ENCODE data around the gene SHROOM3. TPM values are rescaled to one million over a fixed set of nuclear protein-coding genes. Genes with fewer than 3 reads are reported as not detected.

The SHROOM3 gene
- total RNA-seq, 1 donor from 2014 or later, result 8.0 TPM

DNA sequence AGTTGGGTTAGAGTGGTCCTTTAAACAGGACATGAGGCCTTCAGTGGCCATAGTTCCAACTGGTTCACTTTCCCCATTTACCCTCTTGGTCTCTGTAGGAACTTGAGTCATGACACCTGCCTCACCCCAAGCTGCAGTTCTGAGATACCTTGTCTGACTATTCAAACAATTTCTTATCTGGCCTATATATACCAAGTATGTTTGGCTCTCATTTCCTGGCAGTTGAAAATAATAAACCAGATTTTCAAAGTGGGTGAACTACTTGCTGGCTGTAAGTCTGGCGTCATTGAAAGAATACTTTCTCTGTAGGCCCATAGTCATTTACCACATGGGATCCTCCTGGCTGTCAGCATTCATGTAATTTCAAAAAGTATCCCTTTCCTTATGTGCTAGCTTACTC lies 228.8 kb downstream of the SHROOM3 start:
- DNase-seq, result no peak

DNA sequence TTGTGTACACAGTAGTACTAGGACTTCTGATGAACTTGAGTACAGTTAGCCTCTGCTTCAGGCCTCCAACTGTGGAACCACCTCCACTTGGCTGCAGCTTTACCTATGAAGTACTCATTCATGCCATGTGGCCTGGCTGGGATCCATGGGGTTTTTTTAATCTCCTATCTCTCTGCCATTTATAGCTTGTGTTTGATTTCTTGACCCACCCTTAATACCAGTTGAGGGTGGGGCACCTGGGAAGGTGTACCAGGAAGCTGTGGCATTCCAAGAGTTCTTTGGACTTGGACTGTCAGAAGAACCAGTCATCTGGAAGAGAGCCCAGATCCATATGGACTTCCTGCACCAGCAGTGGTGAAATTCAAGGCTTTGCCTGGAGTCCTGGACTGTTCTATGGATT lies 230.1 kb downstream of the SHROOM3 start:
- no peak for DNase-seq

DNA sequence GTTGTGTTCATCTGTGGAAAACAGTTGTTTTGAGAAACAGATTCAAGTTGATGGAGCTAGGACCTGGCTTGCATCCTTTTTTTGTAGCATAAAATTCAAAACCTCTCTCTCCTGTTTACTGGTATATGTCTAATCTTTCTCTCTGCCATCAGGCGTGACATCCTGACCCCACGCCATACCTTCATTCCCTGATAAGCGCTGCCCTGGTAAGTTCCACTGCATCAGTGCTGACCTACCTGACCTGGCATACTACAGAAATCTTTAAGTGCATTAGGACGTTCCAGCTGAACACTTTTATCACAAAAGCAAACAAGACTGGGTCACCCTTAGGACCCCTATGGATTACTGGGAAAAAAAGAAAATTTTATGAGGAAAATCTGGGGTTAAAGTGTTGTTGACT lies 230.7 kb downstream of the SHROOM3 start:
- no peak for DNase-seq

DNA sequence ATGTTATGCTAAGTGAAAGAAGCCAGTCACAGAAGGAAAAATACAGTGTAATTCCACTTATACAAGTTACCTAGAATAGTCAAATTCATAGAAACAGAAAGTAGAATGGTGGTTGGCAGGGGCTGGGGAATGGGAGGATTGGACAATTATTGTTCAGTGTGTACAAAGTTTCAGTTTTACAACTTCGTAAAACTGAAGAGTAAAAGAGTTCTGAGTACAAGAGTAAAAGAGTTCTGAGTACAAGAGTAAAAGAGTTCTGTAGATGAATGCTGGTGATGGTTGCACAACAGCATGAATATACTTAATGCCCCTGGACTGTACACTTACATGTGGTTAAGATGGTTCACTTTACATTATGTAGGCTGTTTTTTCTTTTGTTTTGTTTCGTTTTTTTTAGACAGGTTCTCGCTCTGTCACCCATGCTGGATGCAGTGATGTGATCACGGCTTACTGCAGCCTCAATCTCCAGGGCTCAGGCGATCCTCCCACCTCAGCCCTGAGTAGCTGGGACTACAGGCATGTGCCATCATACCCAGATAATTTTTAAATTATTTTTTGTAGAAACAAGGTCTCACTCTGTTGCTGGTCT lies 232.0 kb downstream of the SHROOM3 start:
- no peak for DNase-seq

DNA sequence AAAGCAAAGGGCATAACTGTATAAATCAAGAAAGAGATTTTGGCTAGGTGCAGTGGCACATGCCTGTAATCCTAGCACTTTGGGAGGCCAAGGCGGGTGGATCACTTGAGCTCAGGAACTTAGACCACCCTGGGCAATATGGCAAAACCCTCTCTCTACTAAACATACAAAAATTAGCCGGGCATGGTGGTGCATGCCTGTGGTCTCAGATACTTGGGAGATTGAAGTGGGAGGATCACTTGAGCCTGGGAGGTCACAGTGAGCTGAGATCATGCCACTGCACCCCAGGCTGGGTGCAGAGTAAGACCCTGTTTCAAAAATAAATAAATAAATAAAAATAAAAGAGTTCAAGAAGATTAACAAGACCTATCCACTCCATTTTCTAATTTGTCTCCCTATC lies 235.6 kb downstream of the SHROOM3 start:
- no peak for DNase-seq

DNA sequence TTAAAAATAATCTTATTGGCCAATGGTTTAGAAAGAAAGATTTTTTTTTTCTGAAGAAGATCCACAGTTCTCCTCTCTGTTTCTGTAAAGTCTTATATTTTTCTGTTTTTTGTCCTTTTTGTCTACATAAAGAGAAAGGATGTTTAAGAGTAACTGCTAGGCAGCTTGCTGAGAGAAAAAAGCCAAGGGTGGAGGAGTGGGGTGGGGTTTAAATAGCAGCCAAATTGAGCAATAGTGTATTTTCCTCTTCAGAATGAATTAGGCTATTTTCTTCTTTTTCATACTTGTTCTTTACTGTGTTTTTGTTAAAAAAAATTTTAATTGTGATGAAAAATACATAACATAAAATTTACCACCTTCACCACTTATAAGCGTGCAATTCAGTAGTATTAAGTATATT lies 238.3 kb downstream of the SHROOM3 start:
- DNase-seq, result no peak

DNA sequence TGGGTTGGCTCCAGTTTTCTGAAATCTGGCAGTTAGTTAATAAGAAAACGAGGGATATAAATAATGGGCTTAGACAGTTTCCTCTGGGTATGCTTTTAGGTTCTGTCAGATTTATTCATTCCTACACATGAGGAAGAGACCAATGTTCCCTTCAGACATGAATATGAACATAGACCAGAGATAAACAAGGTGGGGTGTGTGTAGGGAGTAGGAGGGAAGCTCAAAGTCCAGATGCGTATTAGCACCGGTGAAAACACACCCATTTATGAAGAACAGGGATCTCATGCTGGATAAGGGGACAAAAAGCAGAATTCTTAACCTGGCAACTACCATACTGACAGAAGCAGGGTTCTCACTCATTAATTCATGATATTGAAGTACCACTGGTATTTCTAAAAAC lies 240.0 kb downstream of the SHROOM3 start:
- DNase-seq, result no peak

DNA sequence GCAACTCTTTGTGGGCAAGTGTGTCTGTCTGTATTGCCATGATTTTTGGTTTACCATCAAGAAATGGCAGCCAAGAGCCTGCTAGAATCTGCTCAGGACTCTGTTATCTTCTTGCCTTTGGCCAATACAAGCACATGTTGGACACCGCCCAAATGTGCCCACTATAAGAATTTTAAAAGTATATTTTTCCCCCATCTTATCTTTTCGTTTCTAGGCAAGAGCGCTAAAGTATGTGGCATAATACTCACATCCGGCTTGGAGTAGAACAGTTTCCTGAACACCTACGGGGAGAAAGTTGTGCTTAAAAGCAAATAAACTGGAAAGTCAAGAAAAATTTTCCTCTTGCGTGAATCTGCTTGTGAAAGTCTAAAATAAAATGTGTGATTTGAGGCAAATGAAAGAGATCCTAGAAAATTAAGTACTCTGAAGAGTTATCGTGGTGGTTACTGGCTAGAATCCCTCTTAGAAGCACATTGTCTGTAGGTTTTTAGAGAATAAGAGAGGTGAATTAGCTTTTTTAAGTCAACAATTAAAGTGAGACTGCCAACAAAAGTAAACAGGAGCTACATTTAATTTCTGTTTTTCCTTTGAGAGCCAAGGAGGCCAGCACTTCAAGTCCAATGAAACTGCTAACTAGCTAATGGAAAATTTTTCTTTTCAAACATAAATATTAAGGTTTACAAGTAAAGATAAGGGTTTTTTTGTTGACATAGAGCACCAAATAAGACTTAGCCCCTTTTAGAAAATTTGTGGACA lies 242.7 kb downstream of the SHROOM3 start:
- no peak for DNase-seq

DNA sequence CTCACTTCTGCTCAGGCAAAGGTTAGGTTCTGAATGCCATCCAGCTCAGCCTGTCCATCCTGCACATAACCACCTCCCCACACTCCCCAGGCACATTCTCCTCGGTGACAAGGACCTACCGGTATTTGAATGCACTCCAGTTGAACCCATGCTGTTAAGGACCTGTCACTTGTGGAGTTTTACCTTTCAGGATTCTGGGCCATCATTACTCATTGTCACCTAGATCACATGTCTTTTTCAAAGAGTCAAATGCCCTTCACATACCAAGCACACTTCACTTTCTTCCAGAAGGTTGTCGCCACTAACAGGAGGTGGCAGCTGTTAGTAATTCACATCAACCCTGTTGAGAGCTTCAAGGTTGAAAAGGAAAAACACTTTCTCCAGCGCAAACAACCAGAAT lies 244.7 kb downstream of the SHROOM3 start:
- DNase-seq, result no peak

DNA sequence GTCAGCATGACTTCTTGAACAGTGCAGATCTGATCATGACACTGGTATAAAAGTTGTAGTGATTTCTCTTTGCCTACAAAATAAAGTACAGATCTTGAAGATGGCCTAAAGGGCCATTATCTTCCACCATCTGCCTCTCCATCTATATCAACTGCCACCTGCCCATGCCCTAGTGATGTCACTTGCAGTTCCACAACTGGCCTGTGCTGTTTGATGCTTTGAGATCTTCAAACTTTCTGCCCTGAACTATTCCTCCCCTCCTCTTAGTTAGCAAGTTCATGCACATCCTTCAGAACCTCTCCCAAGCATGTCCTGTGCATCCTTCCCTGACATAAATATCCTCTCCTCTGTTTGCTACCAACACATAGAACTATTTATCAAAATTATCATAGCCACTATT lies 245.9 kb downstream of the SHROOM3 start:
- DNase-seq, result no peak

DNA sequence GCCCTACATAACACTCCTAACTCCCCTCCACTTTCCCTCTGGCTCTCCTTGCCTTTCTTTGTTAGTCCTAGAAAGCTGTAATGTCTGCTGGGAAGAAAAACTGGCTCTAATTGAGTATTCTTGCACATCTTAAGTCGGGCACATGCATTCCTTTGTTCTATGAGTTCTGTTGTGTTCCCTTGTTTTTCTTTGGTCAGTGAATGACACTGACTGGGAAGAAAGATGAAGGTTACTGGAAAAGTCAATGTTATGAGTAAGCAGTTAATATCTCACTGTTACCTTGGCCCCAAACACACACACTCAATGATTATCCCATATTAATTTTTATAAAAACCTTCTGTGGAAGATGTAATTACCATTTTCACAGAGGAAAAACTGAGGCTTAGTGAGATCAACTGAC lies 247.0 kb downstream of the SHROOM3 start:
- no peak for DNase-seq

DNA sequence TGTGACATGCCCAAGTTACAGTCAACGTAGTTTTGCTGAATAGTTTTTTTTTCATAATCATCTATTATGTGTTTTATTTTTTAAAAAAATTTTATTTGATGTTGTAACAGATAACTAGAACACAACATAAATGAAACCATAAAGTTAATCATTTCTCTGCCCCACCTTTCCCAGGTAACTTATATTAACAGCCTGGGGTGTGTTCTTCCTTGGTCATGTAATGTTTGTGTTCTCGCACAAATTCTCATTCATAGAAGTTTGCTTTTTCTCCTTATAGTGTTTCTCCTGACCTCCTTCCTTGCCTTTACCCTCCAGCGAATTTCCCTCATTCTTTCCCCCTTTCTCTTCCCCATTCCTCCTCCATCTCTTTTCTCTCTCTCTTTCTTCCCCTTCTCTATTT lies 248.1 kb downstream of the SHROOM3 start:
- no peak for DNase-seq

DNA sequence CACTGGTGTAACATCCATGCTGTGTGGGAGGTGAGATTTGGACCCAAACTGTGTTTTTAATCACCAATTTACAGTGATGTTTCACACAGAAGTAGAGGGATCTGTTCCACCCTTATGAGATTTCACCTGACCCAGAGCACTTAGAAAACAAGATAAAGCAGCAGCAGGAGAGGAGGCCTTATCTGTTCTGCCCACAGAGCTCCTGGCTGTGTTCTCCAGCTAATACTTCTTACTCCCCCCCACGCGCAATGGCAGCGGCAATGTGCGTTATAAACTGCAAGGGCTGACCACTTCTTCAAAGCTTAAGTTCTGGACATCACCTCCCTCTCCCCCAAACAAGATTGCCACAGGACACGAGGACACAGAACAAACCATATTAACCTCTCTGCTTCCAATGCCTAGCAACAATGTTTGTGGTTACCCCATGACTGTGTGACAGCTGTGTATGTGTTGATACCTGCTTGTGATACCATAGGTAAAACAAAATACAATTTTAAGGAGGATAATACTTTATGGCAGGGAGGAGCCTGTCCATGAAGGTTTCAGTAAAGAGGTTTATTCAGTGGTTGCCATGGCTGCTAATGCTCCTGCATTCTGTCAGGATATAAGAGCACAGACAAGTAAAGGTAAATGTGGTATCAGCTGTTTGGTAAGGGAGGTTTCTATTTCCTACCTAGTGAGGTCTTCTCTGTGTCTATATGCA lies 252.9 kb downstream of the SHROOM3 start:
- no peak for DNase-seq

DNA sequence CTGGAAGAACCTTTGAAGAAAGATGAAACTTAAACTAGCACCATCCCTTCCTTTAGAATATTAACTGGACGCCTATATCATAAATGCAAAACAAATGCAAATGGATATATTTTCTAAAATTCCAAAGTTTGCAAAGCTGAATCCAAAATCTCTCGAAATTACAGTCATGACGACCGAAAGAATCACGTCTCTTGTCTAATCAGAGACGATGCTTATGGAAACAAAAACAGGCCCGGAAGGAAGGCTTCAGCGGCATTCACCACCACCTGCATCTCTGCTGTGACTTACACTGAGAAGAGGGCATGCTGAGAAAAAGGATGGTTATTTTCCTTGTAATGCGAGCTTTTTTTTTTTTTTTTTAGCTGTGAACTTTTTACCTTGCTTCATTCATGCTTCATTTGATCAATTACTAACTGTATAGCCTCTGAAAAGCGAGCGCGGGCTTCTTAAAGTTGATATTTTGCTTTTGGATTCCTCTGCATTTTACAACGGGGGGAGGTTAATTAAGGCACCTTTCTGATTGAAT lies 253.7 kb downstream of the SHROOM3 start:
- DNase-seq, result no peak

DNA sequence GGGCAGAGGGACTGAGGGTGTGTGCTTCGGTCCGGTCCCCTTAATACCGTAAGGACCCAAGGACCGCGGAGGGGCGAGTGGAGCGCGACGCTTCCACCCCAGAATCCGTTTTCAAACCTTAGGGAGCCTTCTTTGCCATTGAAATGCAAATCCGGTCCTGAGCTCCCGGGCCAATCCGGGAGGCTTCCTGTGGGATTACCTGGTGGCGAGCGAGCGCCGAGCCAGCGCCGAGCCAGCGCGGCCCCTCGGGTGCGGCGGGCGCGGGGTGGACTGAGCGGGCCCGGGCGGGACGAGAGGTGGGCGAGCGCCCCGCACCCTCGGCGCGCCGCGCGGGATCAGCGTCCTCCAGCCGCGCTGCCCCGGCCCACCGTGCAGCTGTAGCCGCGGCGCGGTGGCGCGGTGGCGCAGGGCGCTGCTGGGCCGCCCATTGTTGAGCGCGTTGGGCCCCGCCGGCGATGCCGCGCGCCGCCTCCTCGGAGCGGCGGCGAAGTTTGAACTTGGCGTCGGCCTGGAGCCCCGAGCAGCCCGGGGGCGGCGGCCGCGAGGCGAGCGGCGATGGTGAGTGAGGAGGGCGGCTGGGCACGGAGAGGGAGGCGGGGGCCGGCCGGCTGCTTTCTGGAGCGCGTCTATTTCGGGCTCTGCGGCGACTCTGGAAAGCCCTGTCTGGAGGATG lies 254.3 kb downstream of the SHROOM3 start:
- no peak for DNase-seq

DNA sequence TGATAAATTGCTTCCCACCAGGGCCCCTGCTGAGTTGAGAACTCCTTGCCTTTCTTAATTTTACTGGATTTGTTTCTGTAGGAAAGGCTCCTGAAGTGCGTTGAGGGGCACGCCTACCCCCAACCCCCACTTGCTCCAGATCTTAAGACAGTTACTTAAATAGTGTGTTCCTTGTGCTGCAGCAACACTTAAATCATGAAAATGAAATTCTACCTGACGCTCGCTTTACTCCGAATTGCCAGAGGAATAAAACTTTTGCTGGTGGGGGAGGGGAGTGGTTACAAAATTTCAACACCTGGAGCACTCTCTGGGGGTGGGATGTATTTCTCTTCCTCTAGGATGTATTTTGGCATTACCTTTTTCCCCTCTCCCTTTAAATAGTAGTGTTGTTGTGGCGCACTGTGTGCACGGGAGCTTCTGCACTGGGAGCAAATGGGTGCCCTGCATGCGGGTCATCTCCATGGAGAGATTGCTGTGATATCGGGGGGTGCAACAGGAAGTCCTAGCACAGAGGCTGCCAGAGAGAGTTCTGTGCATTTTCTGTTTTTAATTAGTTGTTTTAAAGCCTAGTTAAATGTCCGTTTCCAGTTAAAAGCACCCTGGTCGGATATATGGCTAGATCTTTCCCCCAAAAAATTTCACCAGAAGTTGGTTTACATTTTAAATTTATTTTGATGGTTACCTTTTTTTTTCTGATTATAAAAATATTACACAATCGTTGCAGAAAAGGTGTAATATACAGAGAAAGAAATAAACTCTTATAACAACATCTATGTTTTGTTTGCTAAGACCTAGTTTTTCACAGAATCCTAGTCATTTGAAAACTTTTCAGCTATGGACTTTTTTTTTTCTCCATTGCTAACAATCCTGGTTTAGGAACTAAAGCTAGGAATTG lies 255.2 kb downstream of the SHROOM3 start:
- no peak for DNase-seq

DNA sequence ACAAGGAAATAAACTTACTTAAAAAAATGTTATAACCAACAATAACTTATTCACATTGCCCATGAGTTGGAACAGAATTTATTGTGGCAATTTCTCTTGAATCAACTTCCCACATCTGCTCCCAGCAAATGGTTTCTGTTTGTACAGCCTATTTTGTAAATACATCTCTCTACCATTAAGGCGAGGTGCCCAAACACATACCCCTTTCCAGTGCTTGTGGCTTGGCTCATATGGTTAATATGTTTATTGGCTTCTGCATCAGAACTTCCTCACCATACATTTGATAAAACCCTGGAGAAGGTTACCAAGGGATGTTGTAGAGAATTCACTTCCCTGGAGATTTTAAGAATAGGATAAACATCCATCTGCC lies 255.9 kb downstream of the SHROOM3 start:
- no peak for DNase-seq

DNA sequence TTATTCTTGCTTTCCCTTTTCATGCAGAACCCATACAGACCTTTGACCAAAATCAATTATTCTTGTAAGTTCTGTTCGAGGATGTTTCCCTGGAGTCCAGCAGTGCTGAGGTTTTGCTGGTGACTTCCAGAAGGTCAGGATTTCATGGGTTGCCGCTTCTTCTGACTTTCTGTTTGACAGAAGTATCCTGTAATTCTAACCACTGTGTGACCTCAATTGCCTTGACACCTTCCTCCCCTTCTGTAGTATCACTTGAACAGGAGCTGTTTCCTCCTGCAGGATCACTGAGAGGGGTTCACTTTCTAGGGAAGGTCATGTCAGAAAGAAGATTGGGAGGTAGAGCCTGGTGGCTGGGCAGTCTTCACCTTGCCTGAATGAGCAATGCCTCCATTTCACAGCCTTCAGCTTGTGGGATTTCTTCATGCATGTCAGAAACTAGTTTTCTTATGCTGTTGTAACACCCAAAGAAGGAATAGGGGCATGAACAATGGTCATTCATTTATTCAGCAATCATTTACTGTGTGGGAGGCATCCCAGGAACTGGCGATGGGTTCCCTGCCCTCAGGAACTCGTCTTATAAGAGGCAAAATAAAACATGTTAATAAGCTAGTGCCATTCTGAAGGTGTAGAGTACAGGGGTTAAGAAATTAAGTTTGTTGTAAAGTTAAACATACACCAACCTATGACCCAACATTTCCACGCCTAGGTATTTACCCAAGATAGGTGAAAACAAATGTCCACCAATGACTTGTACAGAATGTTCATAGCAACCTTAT lies 257.0 kb downstream of the SHROOM3 start:
- no peak for DNase-seq

DNA sequence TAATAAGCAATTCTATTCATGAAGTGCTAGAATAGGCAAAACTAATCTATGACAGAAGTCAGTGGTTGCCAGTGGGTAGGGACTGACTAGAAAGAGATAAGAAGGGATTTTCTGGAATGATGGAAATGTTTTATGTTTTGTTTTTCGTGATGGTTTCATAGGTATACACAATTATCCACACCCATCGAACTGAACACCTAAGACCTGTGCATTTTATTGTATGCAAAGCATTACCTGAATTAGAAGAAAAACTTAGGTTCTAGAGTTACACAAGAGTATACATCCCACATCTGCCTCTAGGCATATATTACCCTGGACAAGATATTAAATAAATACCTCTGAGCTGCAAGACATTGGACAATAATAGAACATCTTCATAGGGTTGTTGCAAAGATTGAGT lies 257.7 kb downstream of the SHROOM3 start:
- DNase-seq, result no peak

DNA sequence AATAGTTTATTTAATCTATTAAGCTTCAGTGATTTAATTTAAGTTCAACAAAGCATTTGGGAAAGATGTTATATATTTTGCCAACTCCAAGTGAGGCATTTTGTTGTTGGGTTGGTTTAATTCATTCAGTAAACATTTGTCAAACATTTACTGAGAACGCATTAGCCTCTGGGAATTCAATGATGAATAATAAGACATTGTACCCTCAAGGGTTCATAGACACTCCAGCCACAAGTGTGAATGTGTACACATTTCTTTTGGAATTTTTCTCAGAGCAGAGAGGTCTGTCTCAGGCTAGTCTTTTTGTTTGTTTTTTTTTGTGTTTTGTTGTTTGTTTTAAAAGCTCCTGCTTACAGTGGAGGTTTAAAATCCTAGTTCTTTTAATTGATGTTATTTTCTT lies 259.0 kb downstream of the SHROOM3 start:
- no peak for DNase-seq

DNA sequence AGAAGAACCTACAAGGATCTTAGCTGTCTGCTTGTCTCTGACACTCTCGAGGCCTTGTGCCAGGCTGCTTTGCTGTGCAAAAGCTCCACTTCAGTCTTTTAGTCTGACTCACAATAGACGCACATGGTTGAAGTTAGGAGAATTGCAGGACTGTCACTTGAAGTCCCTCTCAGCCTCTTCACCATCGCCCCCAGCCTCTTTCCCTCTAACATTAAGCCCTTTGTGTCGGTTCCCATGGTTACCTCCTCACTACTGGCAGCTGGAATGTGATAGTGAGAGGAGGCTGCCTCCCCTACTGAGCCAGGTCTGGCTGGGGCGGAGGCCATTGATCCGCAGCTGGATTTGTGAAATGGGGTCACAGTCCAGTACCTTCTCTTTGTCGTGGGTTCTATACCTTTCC lies 261.1 kb downstream of the SHROOM3 start:
- peak; percentile 61 for DNase-seq
